Small intestine (tissue), 16 donors: Measurements from ENCODE around the gene TOB1. TPM values are rescaled to one million over a fixed set of nuclear protein-coding genes. Genes with fewer than 3 reads are reported as not detected.
A peak's percentile ranks its signal among the peaks of the same experiment; 100 is the strongest.

Experiments
- DNase-seq, 2 donors: peaks; one replicate each; pipeline versions ENCODE4 v3.0.0 to v3.0.0-alpha.2; 2013
- FAIRE-seq: peaks from 2 replicates; lab custom pipeline; 2012; peaks lifted over from hg19 to GRCh38; lab: Jason Lieb, UNC
- H3K27ac ChIP-seq, 3 donors: one replicate each; pipeline ENCODE4 v1.5.1; 2013; ENCODE audit warnings: low read length in 2 of 3, mild to moderate bottlenecking in 2 of 3, control low read depth in 1 of 3, inconsistent platforms in 1 of 3, low read depth in 1 of 3, moderate library complexity in 1 of 3
- H3K27me3 ChIP-seq, 3 donors: one replicate each; pipeline ENCODE4 v1.6.1; 2013; ENCODE audit warnings: low read length in 3 of 3, inconsistent platforms in 1 of 3; ENCODE audit not compliant: control insufficient read depth in 3 of 3, insufficient read depth in 3 of 3
- H3K36me3 ChIP-seq, 3 donors: one replicate each; pipeline ENCODE4 v1.6.1; 2013; ENCODE audit warnings: low read length in 3 of 3, inconsistent platforms in 1 of 3, low read depth in 1 of 3, mild to moderate bottlenecking in 1 of 3, moderate library complexity in 1 of 3; ENCODE audit not compliant: control insufficient read depth in 3 of 3, insufficient read depth in 2 of 3
- H3K4me1 ChIP-seq, 3 donors: one replicate each; pipeline ENCODE4 v1.6.1; 2013; ENCODE audit warnings: low read length in 2 of 3, inconsistent platforms in 1 of 3, low read depth in 1 of 3, mild to moderate bottlenecking in 1 of 3, moderate library complexity in 1 of 3; ENCODE audit not compliant: control insufficient read depth in 3 of 3, insufficient read depth in 2 of 3
- H3K4me3 ChIP-seq, 3 donors: one replicate each; pipeline ENCODE4 v1.5.1; 2013; ENCODE audit warnings: low read length in 3 of 3, control low read depth in 1 of 3, inconsistent platforms in 1 of 3, low read depth in 1 of 3, mild to moderate bottlenecking in 1 of 3, moderate library complexity in 1 of 3
- H3K9me3 ChIP-seq, 2 donors: one replicate each; pipeline ENCODE4 v1.6.1; 2013; ENCODE audit warnings: low read depth in 1 of 2, low read length in 1 of 2; ENCODE audit not compliant: control insufficient read depth in 2 of 2, insufficient read depth in 1 of 2
- WGBS, 3 donors: extraction: QIAGEN DNeasy Blood & Tissue Kit; methylation state at CpG; one replicate each; pipeline ENCODE4 v1.1.7; 2013; 5-methylcytosine and 5-hydroxymethylcytosine counted together
- long read RNA-seq, 10 donors: transcript quantifications; one replicate each; lab custom pipeline, GENCODE V29; 2026
- polyA plus RNA-seq, 4 donors: library from polyadenylated mRNA; stranded (reverse) in 3 of 4; unstranded in 1 of 4; fragments of 200-250 nt in 3 of 4; fragments of 120-200 nt in 1 of 4; gene quantifications; one replicate each; pipeline versions ENCODE4 v1.2.1 to v1.2.3, GENCODE V29; 2013
- donor health status: healthy with polysubstance abuse.
- donor health status: control.
- donor health status: control.
- donor health status: Bipolar disorder and iron deficiency.
- donor health status: healthy.

TOB1 gene
- 100 to 1,000 TPM in 1 of 4 donors, 10 to 100 TPM in 3; 24.6 to 118 (median 38.2) TPM for polyA plus RNA-seq
- long read RNA-seq, donor 1 = 0 reads
- long read RNA-seq, donor 2, transcript TOB1-202 (2 exons, 2,229 nt) = major isoform, 5 of 5 reads
- long read RNA-seq, donor 2, partial matches to known transcripts = 0 of 5 reads
- long read RNA-seq, donor 2, other reads (novel, unspliced or antisense) = 0 of 5 reads
- long read RNA-seq, donor 3, transcript TOB1-202 (2 exons, 2,229 nt) = major isoform, 27 of 27 reads
- long read RNA-seq, donor 3, partial matches to known transcripts = 0 of 27 reads
- long read RNA-seq, donor 3, other reads (novel, unspliced or antisense) = 0 of 27 reads
- long read RNA-seq, donor 4, partial matches to known transcripts = 0 of 2 reads
- long read RNA-seq, donor 4, other reads (novel, unspliced or antisense) = 0 of 2 reads
- long read RNA-seq, donor 5, partial matches to known transcripts = 0 of 4 reads
- long read RNA-seq, donor 5, other reads (novel, unspliced or antisense) = 0 of 4 reads
- long read RNA-seq, donor 6, transcript TOB1-202 (2 exons, 2,229 nt) = major isoform, 16 of 16 reads
- long read RNA-seq, donor 6, partial matches to known transcripts = 0 of 16 reads
- long read RNA-seq, donor 6, other reads (novel, unspliced or antisense) = 0 of 16 reads
- long read RNA-seq, donor 7, transcript TOB1-202 (2 exons, 2,229 nt) = major isoform, 40 of 41 reads
- long read RNA-seq, donor 7, partial matches to known transcripts = 0 of 41 reads
- long read RNA-seq, donor 7, other reads (novel, unspliced or antisense) = 0 of 41 reads
- long read RNA-seq, donor 8, partial matches to known transcripts = 10 of 12 reads
- long read RNA-seq, donor 8, other reads (novel, unspliced or antisense) = 0 of 12 reads
- long read RNA-seq, donor 9, transcript TOB1-202 (2 exons, 2,229 nt) = major isoform, 5 of 5 reads
- long read RNA-seq, donor 9, partial matches to known transcripts = 0 of 5 reads
- long read RNA-seq, donor 9, other reads (novel, unspliced or antisense) = 0 of 5 reads
- long read RNA-seq, donor 10, transcript TOB1-202 (2 exons, 2,229 nt) = major isoform, 24 of 215 reads
- long read RNA-seq, donor 10, partial matches to known transcripts = 191 of 215 reads
- long read RNA-seq, donor 10, other reads (novel, unspliced or antisense) = 0 of 215 reads

GRCh38 chr17:50866261-50866949 lies at the start of gene TOB1:
Gene TOB1 (minus strand): TSS chr17:50866354. CDS start chr17:50864017, 2,337 bp downstream.
- WGBS, 3 donors = 0 to 1% (median 0%) methylated on average over 40 to 75 of the region's 75 CpGs
- peak; percentile 99 for DNase-seq
- no peaks in the 10 kb centered on the region for H3K27me3 ChIP-seq
- no peaks in the 10 kb centered on the region for H3K9me3 ChIP-seq
- peak within 1 kb of the TSS; percentile 98 to 100 (median 99) for H3K27ac ChIP-seq
- H3K36me3 ChIP-seq = peaks cover 0 to 8% (median 6%) of the 10 kb centered on the region in 3 donors
- H3K4me3 ChIP-seq = peak within 1 kb of the TSS; percentile 85 to 99 (median 94)
- H3K4me1 ChIP-seq = peaks cover 0 to 20% (median 0%) of the 10 kb centered on the region in 3 donors
- FAIRE-seq = no peak

GRCh38 chr17:50914505-50915063 lies 48.4 kb upstream of the TOB1 start:
- Histone ChIP-seq H3K27ac (peak overlapping the region; percentile 45 to 80 (median 69)), H3K4me1 (peaks cover 2 to 58% (median 4%) of the 10 kb centered on the region in 3 donors), H3K9me3 (no peaks in the 10 kb centered on the region), H3K36me3 (no peaks in the 10 kb centered on the region), H3K27me3 (no peaks in the 10 kb centered on the region), H3K4me3 (no peak overlapping the region)
- WGBS, 3 donors = 71 to 87% (median 74%) methylated on average over 10 to 11 of the region's 11 CpGs
- DNase-seq (no peak), FAIRE-seq (no peak)

- no peak overlapping the region for H3K27ac ChIP-seq
- FAIRE-seq (no peak), DNase-seq (no peak)
- no peaks in the 10 kb centered on the region for H3K36me3 ChIP-seq
- no peaks in the 10 kb centered on the region for H3K9me3 ChIP-seq
- WGBS, 3 donors = 84 to 97% (median 94%) methylated on average over 2 of the region's 2 CpGs
- H3K27me3 ChIP-seq = no peaks in the 10 kb centered on the region
- H3K4me3 ChIP-seq = no peak overlapping the region
- H3K4me1 ChIP-seq = peaks cover 5 to 53% (median 6%) of the 10 kb centered on the region in 3 donors
These were observed 47.0 kb upstream of the TOB1 start for GRCh38 chr17:50913120-50913519.

GRCh38 chr17:50911890-50912289 lies 45.7 kb upstream of the TOB1 start:
- 79 to 85% (median 84%) methylated on average over 4 of the region's 4 CpGs for WGBS, 3 donors

GRCh38 chr17:50911450-50911849 lies 45.3 kb upstream of the TOB1 start:
- 77 to 78% (median 77%) methylated on average over 6 of the region's 6 CpGs for WGBS, 3 donors
- Histone ChIP-seq H3K4me3 (no peak overlapping the region), H3K27me3 (no peaks in the 10 kb centered on the region), H3K36me3 (no peaks in the 10 kb centered on the region), H3K9me3 (no peaks in the 10 kb centered on the region), H3K4me1 (peaks cover 5 to 40% (median 6%) of the 10 kb centered on the region in 3 donors), H3K27ac (no peak overlapping the region)
- FAIRE-seq (no peak), DNase-seq (no peak)

More at GRCh38 chr17:50911890-50912289, 45.7 kb upstream of the TOB1 start:
- no peaks in the 10 kb centered on the region for H3K9me3 ChIP-seq
- H3K4me3 ChIP-seq = no peak overlapping the region
- H3K27me3 ChIP-seq = no peaks in the 10 kb centered on the region
- FAIRE-seq (no peak), DNase-seq (no peak)
- peaks cover 5 to 42% (median 6%) of the 10 kb centered on the region in 3 donors for H3K4me1 ChIP-seq
- no peaks in the 10 kb centered on the region for H3K36me3 ChIP-seq
- H3K27ac ChIP-seq = no peak overlapping the region

- no peaks in the 10 kb centered on the region for H3K9me3 ChIP-seq
- no peaks in the 10 kb centered on the region for H3K27me3 ChIP-seq
- peaks cover 6 to 39% (median 9%) of the 10 kb centered on the region in 3 donors for H3K4me1 ChIP-seq
- H3K27ac ChIP-seq = peak overlapping the region; percentile 64 to 86 (median 75)
- H3K4me3 ChIP-seq = no peak overlapping the region
- no peaks in the 10 kb centered on the region for H3K36me3 ChIP-seq
- WGBS, 3 donors = 30 to 65% (median 50%) methylated on average over 15 of the region's 15 CpGs
- FAIRE-seq (no peak), DNase-seq (peak; percentile 56 to 71)
These were observed 43.8 kb upstream of the TOB1 start for GRCh38 chr17:50909765-50910605.
